DOHH2 (cell line): ENCODE results near the gene BRINP2.

Experiments
- H3F3A ChIP-seq: fragments of 200-600 bp; sonication (generic), shearing (Covaris generic); 2 replicates; pipeline ENCODE4 v1.6.0; 2016; ENCODE audit warnings: antibody characterized with exemption, mild to moderate bottlenecking; ENCODE audit not compliant: control insufficient read depth, insufficient read depth
- H3K27ac ChIP-seq: fragments of 200-600 bp; sonication (generic); 2 replicates; pipeline ENCODE4 v1.5.1; 2014; ENCODE audit warnings: low read depth, mild to moderate bottlenecking, low read length, moderate library complexity
- H3K27me3 ChIP-seq: fragments of 200-600 bp; sonication (generic); 2 replicates; pipeline ENCODE4 v1.6.1; 2014; ENCODE audit warnings: mild to moderate bottlenecking, low read length, mixed read lengths; ENCODE audit not compliant: control insufficient read depth
- H3K36me3 ChIP-seq: fragments of 200-600 bp; sonication (generic); 2 replicates; pipeline ENCODE4 v1.6.1; 2014; ENCODE audit warnings: mild to moderate bottlenecking, low read length, moderate library complexity, mixed read lengths; ENCODE audit not compliant: control insufficient read depth
- H3K4me1 ChIP-seq: fragments of 200-600 bp; sonication (generic); 2 replicates; pipeline ENCODE4 v1.6.1; 2014; ENCODE audit warnings: mild to moderate bottlenecking, low read length, mixed read lengths; ENCODE audit not compliant: control insufficient read depth
- H3K4me2 ChIP-seq: fragments of 200-600 bp; sonication (generic); 2 replicates; pipeline ENCODE4 v1.6.0; 2014; ENCODE audit warnings: mild to moderate bottlenecking, low read length, moderate library complexity
- H3K4me3 ChIP-seq: fragments of 200-600 bp; sonication (generic); 2 replicates; pipeline ENCODE4 v1.5.1; 2014; ENCODE audit warnings: mild to moderate bottlenecking, low read length, mixed read lengths
- H3K79me2 ChIP-seq: fragments of 200-600 bp; sonication (generic); 2 replicates; pipeline ENCODE4 v1.6.1; 2014; ENCODE audit warnings: mild to moderate bottlenecking, low read length, mixed read lengths; ENCODE audit not compliant: control insufficient read depth
- H3K9me2 ChIP-seq: fragments of 200-600 bp; sonication (generic); replicated peaks from 2 replicates; pipeline ENCODE4 v1.6.1; 2014; ENCODE audit warnings: mild to moderate bottlenecking, low read length, mixed read lengths; ENCODE audit not compliant: control insufficient read depth
- H3K9me3 ChIP-seq: fragments of 200-600 bp; sonication (generic); 2 replicates; pipeline ENCODE4 v1.6.1; 2014; ENCODE audit warnings: antibody characterized with exemption, low read length, mixed read lengths; ENCODE audit not compliant: control insufficient read depth, insufficient read depth
- H4K20me1 ChIP-seq: fragments of 200-600 bp; sonication (generic); 2 replicates; pipeline ENCODE4 v1.6.0; 2014; ENCODE audit warnings: low read depth, mild to moderate bottlenecking, antibody characterized with exemption, low read length, moderate library complexity; ENCODE audit not compliant: control insufficient read depth, insufficient read depth
- EZH2phosphoT487 ChIP-seq: fragments of 200-600 bp; sonication (generic); IDR thresholded peaks from 2 replicates; pipeline ENCODE4 v1.6.1; 2017; ENCODE audit warnings: borderline replicate concordance, mild to moderate bottlenecking, antibody characterized with exemption, low read length, moderate library complexity, mixed read lengths
- TF ChIP-seq, protein P1 (sequence below): fragments of 200-600 bp; sonication (generic); IDR thresholded peaks from one replicate; pipeline ENCODE4 v1.5.1; 2014; ENCODE audit warnings: antibody characterized with exemption, mild to moderate bottlenecking, low read depth, low read length; ENCODE audit not compliant: poor library complexity, severe bottlenecking

The BRINP2 gene

DNA sequence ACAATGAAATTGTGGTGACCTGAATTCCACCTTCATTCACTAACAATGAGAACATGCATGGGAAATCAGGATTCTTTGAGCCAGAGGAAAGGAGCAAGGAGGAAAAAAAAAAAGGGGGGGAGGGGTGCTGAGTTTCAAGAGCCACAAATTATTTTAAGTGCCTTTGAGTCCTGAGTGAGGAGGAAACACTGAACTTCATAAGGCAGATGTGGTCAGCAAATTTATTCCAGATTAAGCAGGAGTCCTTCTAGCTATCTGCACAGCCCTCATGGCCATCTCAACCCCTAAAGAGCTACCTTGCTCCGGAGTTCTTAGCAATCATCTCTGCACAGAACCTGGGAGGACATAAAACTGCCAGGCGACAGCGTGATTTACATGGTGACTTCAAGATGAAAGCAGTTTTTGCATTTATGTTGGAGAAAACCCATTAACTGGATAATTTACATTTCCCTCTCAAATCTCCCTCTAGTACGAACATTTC lies 27.9 kb upstream of the BRINP2 start:
- no peaks in the 10 kb centered on the region for H3K79me2 ChIP-seq
- TF ChIP-seq, protein P1, sequence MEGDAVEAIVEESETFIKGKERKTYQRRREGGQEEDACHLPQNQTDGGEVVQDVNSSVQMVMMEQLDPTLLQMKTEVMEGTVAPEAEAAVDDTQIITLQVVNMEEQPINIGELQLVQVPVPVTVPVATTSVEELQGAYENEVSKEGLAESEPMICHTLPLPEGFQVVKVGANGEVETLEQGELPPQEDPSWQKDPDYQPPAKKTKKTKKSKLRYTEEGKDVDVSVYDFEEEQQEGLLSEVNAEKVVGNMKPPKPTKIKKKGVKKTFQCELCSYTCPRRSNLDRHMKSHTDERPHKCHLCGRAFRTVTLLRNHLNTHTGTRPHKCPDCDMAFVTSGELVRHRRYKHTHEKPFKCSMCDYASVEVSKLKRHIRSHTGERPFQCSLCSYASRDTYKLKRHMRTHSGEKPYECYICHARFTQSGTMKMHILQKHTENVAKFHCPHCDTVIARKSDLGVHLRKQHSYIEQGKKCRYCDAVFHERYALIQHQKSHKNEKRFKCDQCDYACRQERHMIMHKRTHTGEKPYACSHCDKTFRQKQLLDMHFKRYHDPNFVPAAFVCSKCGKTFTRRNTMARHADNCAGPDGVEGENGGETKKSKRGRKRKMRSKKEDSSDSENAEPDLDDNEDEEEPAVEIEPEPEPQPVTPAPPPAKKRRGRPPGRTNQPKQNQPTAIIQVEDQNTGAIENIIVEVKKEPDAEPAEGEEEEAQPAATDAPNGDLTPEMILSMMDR: no peak
- no peak for TF ChIP-seq EZH2phosphoT487
- H3K4me3 ChIP-seq: no peak overlapping the region
- H3K27me3 ChIP-seq: no peaks in the 10 kb centered on the region
- no peak overlapping the region for H3K4me2 ChIP-seq
- no peaks in the 10 kb centered on the region for H3K9me3 ChIP-seq
- H3K9me2 ChIP-seq: no peaks in the 10 kb centered on the region
- H3K4me1 ChIP-seq: no peaks in the 10 kb centered on the region
- no peaks in the 10 kb centered on the region for H3K36me3 ChIP-seq
- H3F3A ChIP-seq: no peaks in the 10 kb centered on the region
- H4K20me1 ChIP-seq: no peaks in the 10 kb centered on the region
- H3K27ac ChIP-seq: no peak overlapping the region

DNA sequence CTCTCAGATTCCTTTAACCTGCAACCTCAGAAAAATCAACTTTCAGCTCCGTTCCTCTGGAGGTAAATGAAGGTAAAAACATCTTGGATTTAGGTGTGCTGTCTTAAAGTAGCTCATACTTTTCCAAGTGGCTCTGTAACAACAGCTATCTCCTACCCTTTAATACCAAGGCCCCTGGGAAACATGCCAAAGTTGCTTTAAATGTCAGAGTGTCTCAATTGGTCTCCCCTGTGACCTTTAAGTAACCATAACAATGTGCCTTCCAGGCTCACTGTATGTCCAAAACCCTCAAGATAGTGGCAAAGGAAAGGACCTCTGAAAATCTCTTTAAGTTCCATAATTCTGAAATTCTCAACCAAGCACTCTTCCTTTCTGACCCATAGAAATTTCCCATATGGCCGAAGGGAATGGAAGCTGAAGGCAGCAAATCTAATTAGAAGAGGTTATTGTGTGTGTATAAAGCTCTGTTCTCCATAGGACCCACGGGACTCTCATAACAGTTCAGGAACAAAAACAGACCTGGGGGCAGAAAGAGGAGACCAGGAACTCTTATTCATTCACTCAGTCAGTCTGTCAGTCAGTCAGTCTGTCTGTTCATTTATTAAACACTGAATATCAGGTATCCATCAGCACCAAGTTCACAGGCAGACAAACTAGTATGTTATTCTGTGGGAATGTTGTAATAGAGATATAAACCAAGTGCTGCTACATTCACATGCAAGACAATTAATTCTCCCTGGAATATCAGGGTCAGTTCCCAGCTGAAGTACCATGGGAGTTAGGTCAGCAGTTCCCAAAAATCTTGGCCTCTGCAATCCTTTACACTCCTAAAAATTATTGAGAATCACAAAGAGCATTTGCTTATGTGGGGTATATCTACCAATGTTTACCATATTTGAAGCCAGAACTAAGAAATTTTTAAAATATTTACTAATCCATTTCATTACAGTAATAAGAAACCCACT lies 25.4 kb upstream of the BRINP2 start:
- Histone ChIP-seq H3K4me3 (no peak overlapping the region), H3K27ac (no peak overlapping the region), H3K36me3 (no peaks in the 10 kb centered on the region), H3K79me2 (no peaks in the 10 kb centered on the region), H3K4me1 (no peaks in the 10 kb centered on the region), H3K27me3 (no peaks in the 10 kb centered on the region), H3K4me2 (no peak overlapping the region), H3K9me3 (no peaks in the 10 kb centered on the region), H3F3A (no peaks in the 10 kb centered on the region), H3K9me2 (no peaks in the 10 kb centered on the region), H4K20me1 (no peaks in the 10 kb centered on the region)
- TF ChIP-seq EZH2phosphoT487: no peak
- TF ChIP-seq, protein P1: no peak

DNA sequence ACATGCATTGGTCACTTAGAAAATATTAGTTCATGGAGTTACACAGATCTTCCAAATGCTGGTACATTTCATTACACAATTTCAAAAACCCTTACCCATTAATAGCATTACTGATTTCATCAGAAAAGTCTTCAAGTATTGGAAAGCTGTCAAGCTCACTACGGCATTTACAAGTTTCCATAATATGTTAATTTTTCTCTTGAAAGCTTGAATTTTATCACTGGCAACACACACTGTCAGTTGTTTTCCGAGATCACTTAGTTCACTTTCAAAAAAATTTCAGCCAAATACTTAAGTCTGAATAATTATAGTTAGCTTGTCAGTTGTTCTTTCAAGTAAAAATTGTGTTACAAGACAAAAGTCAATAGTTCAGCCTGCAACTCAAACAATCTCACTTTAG lies 24.3 kb upstream of the BRINP2 start:
- H4K20me1 ChIP-seq: no peaks in the 10 kb centered on the region

More for the DNA sequence above, 24.3 kb upstream of the BRINP2 start:
- Histone ChIP-seq H3K4me2 (no peak overlapping the region), H3K36me3 (no peaks in the 10 kb centered on the region), H3F3A (no peaks in the 10 kb centered on the region), H3K4me3 (no peak overlapping the region), H3K4me1 (no peaks in the 10 kb centered on the region), H3K9me3 (no peaks in the 10 kb centered on the region), H3K27me3 (no peaks in the 10 kb centered on the region), H3K9me2 (no peaks in the 10 kb centered on the region), H3K27ac (no peak overlapping the region), H3K79me2 (no peaks in the 10 kb centered on the region)
- TF ChIP-seq EZH2phosphoT487: no peak
- TF ChIP-seq, protein P1: no peak
